ENCODE measurements around the gene CMKLR1.

CMKLR1 gene

GRCh38 chr12:108374596-108375320, 35.6 kb upstream of the CMKLR1 start:
- H3K27me3 ChIP-seq (replicated peaks; ENCODE audit: insufficient read depth, low read length): no peaks in the 10 kb centered on the region
- no peaks in the 10 kb centered on the region for H3K4me1 ChIP-seq (ENCODE audit: low read length)
- no peak overlapping the region for H3K4me3 ChIP-seq (ENCODE audit: low read length)
- no peaks in the 10 kb centered on the region for H3K9me3 ChIP-seq (replicated peaks; ENCODE audit: insufficient read depth, low read length)
- H3K9ac ChIP-seq (ENCODE audit: low read length): no peak overlapping the region
- no peaks in the 10 kb centered on the region for H3K36me3 ChIP-seq (replicated peaks; ENCODE audit: insufficient read depth, low read length)
- no peaks in the 10 kb centered on the region for H3K79me2 ChIP-seq (ENCODE audit: low read length)
- H3F3A ChIP-seq (ENCODE audit: insufficient read depth, low read length): no peaks in the 10 kb centered on the region
- no peak overlapping the region for H2AFZ ChIP-seq (ENCODE audit: low read length)
- H4K20me1 ChIP-seq (ENCODE audit: insufficient read depth, low read length): no peaks in the 10 kb centered on the region
- no peak overlapping the region for H3K4me2 ChIP-seq (ENCODE audit: low read depth, low read length)
- no peak for DNase-seq
- no peaks in the 10 kb centered on the region for H3K9me2 ChIP-seq (replicated peaks; ENCODE audit: insufficient read depth, low read length)
- H3K27ac ChIP-seq (ENCODE audit: low read length): no peak overlapping the region
- TF ChIP-seq, protein P1, sequence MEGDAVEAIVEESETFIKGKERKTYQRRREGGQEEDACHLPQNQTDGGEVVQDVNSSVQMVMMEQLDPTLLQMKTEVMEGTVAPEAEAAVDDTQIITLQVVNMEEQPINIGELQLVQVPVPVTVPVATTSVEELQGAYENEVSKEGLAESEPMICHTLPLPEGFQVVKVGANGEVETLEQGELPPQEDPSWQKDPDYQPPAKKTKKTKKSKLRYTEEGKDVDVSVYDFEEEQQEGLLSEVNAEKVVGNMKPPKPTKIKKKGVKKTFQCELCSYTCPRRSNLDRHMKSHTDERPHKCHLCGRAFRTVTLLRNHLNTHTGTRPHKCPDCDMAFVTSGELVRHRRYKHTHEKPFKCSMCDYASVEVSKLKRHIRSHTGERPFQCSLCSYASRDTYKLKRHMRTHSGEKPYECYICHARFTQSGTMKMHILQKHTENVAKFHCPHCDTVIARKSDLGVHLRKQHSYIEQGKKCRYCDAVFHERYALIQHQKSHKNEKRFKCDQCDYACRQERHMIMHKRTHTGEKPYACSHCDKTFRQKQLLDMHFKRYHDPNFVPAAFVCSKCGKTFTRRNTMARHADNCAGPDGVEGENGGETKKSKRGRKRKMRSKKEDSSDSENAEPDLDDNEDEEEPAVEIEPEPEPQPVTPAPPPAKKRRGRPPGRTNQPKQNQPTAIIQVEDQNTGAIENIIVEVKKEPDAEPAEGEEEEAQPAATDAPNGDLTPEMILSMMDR (IDR thresholded peaks at IDR 0.05; ENCODE audit: low read length): no peak
- no peak for TF ChIP-seq EZH2 (optimal IDR thresholded peaks at IDR 0.05; ENCODE audit: low read depth, low read length)
- no peak for TF ChIP-seq EZH2phosphoT487 (IDR thresholded peaks at IDR 0.05; ENCODE audit: low read length)

DNA sequence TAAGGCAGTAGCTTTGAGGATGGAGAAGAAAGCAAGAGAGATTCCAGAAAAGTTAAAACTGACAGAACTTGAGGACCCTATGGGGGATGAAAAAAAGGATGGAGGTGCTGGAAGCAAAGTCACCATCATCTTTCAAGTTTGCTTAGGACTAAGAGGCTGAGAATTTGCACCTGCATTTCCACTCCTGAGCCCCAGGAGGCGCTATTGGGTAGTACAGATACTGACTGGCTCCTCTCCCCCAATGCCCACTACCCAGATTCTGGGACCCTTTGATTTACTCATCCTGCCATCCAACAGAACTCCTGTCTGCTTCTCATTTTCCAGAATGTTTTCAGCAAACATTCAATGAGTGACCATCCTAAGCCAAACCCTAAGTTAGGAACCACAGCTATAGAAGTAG, 34.0 kb upstream of the CMKLR1 start:
- Histone ChIP-seq H2AFZ (ENCODE audit: low read length) (no peak overlapping the region), H4K20me1 (ENCODE audit: insufficient read depth, low read length) (no peaks in the 10 kb centered on the region), H3K27me3 (replicated peaks; ENCODE audit: insufficient read depth, low read length) (peaks cover 8% of the 10 kb centered on the region; the same call in 1 of the 2 replicates), H3F3A (ENCODE audit: insufficient read depth, low read length) (no peaks in the 10 kb centered on the region), H3K9me3 (replicated peaks; ENCODE audit: insufficient read depth, low read length) (no peaks in the 10 kb centered on the region), H3K9me2 (replicated peaks; ENCODE audit: insufficient read depth, low read length) (no peaks in the 10 kb centered on the region), H3K79me2 (ENCODE audit: low read length) (no peaks in the 10 kb centered on the region), H3K4me1 (ENCODE audit: low read length) (no peaks in the 10 kb centered on the region), H3K9ac (ENCODE audit: low read length) (no peak overlapping the region), H3K27ac (ENCODE audit: low read length) (no peak overlapping the region), H3K36me3 (replicated peaks; ENCODE audit: insufficient read depth, low read length) (no peaks in the 10 kb centered on the region), H3K4me2 (ENCODE audit: low read depth, low read length) (no peak overlapping the region), H3K4me3 (ENCODE audit: low read length) (no peak overlapping the region)
- TF ChIP-seq, protein P1 (IDR thresholded peaks at IDR 0.05; ENCODE audit: low read length): peak; percentile 34
- no peak for TF ChIP-seq EZH2 (optimal IDR thresholded peaks at IDR 0.05; ENCODE audit: low read depth, low read length)
- no peak for DNase-seq

GRCh38 chr12:108371801-108372344, 32.8 kb upstream of the CMKLR1 start:
- no peaks in the 10 kb centered on the region for H3K36me3 ChIP-seq (replicated peaks; ENCODE audit: insufficient read depth, low read length)
- no peak for DNase-seq
- H4K20me1 ChIP-seq (ENCODE audit: insufficient read depth, low read length): no peaks in the 10 kb centered on the region
- H3F3A ChIP-seq (ENCODE audit: insufficient read depth, low read length): no peaks in the 10 kb centered on the region
- TF ChIP-seq EZH2 (optimal IDR thresholded peaks at IDR 0.05; ENCODE audit: low read depth, low read length): no peak
- no peak for TF ChIP-seq EZH2phosphoT487 (IDR thresholded peaks at IDR 0.05; ENCODE audit: low read length)
- TF ChIP-seq, protein P1 (IDR thresholded peaks at IDR 0.05; ENCODE audit: low read length): no peak
- no peak overlapping the region for H3K27ac ChIP-seq (ENCODE audit: low read length)
- H3K79me2 ChIP-seq (ENCODE audit: low read length): no peaks in the 10 kb centered on the region
- no peak overlapping the region for H3K4me2 ChIP-seq (ENCODE audit: low read depth, low read length)
- H3K9ac ChIP-seq (ENCODE audit: low read length): no peak overlapping the region
- no peaks in the 10 kb centered on the region for H3K9me2 ChIP-seq (replicated peaks; ENCODE audit: insufficient read depth, low read length)
- H3K27me3 ChIP-seq (replicated peaks; ENCODE audit: insufficient read depth, low read length): peaks cover 8% of the 10 kb centered on the region; the same call in 1 of the 2 replicates
- H3K4me1 ChIP-seq (ENCODE audit: low read length): no peaks in the 10 kb centered on the region
- no peaks in the 10 kb centered on the region for H3K9me3 ChIP-seq (replicated peaks; ENCODE audit: insufficient read depth, low read length)
- H3K4me3 ChIP-seq (ENCODE audit: low read length): no peak overlapping the region
- H2AFZ ChIP-seq (ENCODE audit: low read length): no peak overlapping the region

All from MM.1S (cell line).